Measurements from ENCODE around the gene ESR2. TPM values are rescaled to one million over a fixed set of nuclear protein-coding genes. Genes with fewer than 3 reads are reported as not detected.
A peak's percentile ranks its signal among the peaks of the same experiment; 100 is the strongest.

The ESR2 gene
- total and polyA plus RNA-seq, 4 donors: 0.01 to 0.28 (median 0.09) TPM

GRCh38 chr14:64340560-64341196, 46.5 kb upstream of the ESR2 start:
- Histone ChIP-seq H3K9ac (ENCODE audit: low read depth in 1 of 2, low read length in 2 of 2) (no peak overlapping the region), H3K27me3 (ENCODE audit: control insufficient read depth in 4 of 4, insufficient read depth in 4 of 4, low read length in 3 of 4) (no peaks in the 10 kb centered on the region), H3K9me3 (ENCODE audit: control insufficient read depth in 4 of 4, low read length in 3 of 4) (peaks cover 0 to 6% (median 0%) of the 10 kb centered on the region in 4 donors), H3K27ac (ENCODE audit: low read depth in 1 of 2, low read length in 2 of 2) (no peak overlapping the region), H3K4me1 (ENCODE audit: control insufficient read depth in 4 of 4, insufficient read depth in 4 of 4, low read length in 3 of 4) (peaks cover 0 to 12% (median 5%) of the 10 kb centered on the region in 4 donors), H3K4me3 (ENCODE audit: low read depth in 1 of 3, low read length in 3 of 3) (no peak overlapping the region), H3K36me3 (ENCODE audit: control insufficient read depth in 4 of 4, insufficient read depth in 3 of 4, low read depth in 1 of 4, low read length in 3 of 4) (no peaks in the 10 kb centered on the region)
- no peak for DNase-seq (ENCODE audit: low spot score)
- 97% methylated on average over 8 of the region's 8 CpGs for WGBS
- TF ChIP-seq JUND (IDR thresholded peaks at IDR 0.05) (no peak), RAD21 (IDR thresholded peaks at IDR 0.05) (no peak), EGR1 (IDR thresholded peaks at IDR 0.05; ENCODE audit: low read depth in 2 of 2) (no peak), MAX (IDR thresholded peaks at IDR 0.05) (no peak), SP1 (IDR thresholded peaks at IDR 0.05) (no peak), ATF3 (IDR thresholded peaks at IDR 0.05) (no peak), HNF4G (IDR thresholded peaks at IDR 0.05) (no peak), HNF4A (conservative IDR thresholded peaks at IDR 0.05) (no peak), YY1 (IDR thresholded peaks at IDR 0.05) (no peak), FOXA2 (IDR thresholded peaks at IDR 0.05) (no peak), FOXA1 (IDR thresholded peaks at IDR 0.05) (no peak), GABPA (IDR thresholded peaks at IDR 0.05 in 1 of 2, conservative IDR thresholded peaks at IDR 0.05 in 1 of 2) (no peak), ZBTB33 (IDR thresholded peaks at IDR 0.05) (no peak), CTCF (IDR thresholded peaks at IDR 0.05; ENCODE audit: low read depth, low read length, missing input control) (no peak), TAF1 (conservative IDR thresholded peaks at IDR 0.05) (no peak)

- DNase-seq (ENCODE audit: low spot score): peak; percentile 81
- 7% methylated on average over 49 of the region's 49 CpGs for WGBS
- H3K9me3 ChIP-seq (ENCODE audit: control insufficient read depth in 4 of 4, low read length in 3 of 4): peaks cover 0 to 6% (median 0%) of the 10 kb centered on the region in 4 donors
- H3K36me3 ChIP-seq (ENCODE audit: control insufficient read depth in 4 of 4, insufficient read depth in 3 of 4, low read depth in 1 of 4, low read length in 3 of 4): no peaks in the 10 kb centered on the region
- peak overlapping the region in 1 of 2 donors; percentile 68 for H3K9ac ChIP-seq (ENCODE audit: low read depth in 1 of 2, low read length in 2 of 2)
- TF ChIP-seq GABPA (IDR thresholded peaks at IDR 0.05 in 1 of 2, conservative IDR thresholded peaks at IDR 0.05 in 1 of 2): peak; percentile 28 to 73
- TF ChIP-seq YY1 (IDR thresholded peaks at IDR 0.05): peak; percentile 31
- TF ChIP-seq NR2F2 (IDR thresholded peaks at IDR 0.05): no peak
- no peak for TF ChIP-seq FOXA2 (IDR thresholded peaks at IDR 0.05)
- TF ChIP-seq TAF1 (conservative IDR thresholded peaks at IDR 0.05): no peak
- peak; percentile 33 for TF ChIP-seq SP1 (IDR thresholded peaks at IDR 0.05)
- TF ChIP-seq EGR1 (IDR thresholded peaks at IDR 0.05; ENCODE audit: low read depth in 2 of 2): no peak
- TF ChIP-seq CTCF (IDR thresholded peaks at IDR 0.05; ENCODE audit: low read depth, low read length, missing input control): no peak
- peak; percentile 80 for TF ChIP-seq MAX (IDR thresholded peaks at IDR 0.05)
- H3K4me1 ChIP-seq (ENCODE audit: control insufficient read depth in 4 of 4, insufficient read depth in 4 of 4, low read length in 3 of 4): peaks cover 0 to 12% (median 5%) of the 10 kb centered on the region in 4 donors
- H3K4me3 ChIP-seq (ENCODE audit: low read depth in 1 of 3, low read length in 3 of 3): peak overlapping the region; percentile 16 to 80 (median 66)
- H3K27me3 ChIP-seq (ENCODE audit: control insufficient read depth in 4 of 4, insufficient read depth in 4 of 4, low read length in 3 of 4): no peaks in the 10 kb centered on the region
- peak overlapping the region in 1 of 2 donors; percentile 67 for H3K27ac ChIP-seq (ENCODE audit: low read depth in 1 of 2, low read length in 2 of 2)
Observed at GRCh38 chr14:64338616-64339316, 44.6 kb upstream of the ESR2 start.

All from liver (tissue), 9 donors.